Measurements from ENCODE around the gene ZFYVE27.

Gene ZFYVE27

DNA sequence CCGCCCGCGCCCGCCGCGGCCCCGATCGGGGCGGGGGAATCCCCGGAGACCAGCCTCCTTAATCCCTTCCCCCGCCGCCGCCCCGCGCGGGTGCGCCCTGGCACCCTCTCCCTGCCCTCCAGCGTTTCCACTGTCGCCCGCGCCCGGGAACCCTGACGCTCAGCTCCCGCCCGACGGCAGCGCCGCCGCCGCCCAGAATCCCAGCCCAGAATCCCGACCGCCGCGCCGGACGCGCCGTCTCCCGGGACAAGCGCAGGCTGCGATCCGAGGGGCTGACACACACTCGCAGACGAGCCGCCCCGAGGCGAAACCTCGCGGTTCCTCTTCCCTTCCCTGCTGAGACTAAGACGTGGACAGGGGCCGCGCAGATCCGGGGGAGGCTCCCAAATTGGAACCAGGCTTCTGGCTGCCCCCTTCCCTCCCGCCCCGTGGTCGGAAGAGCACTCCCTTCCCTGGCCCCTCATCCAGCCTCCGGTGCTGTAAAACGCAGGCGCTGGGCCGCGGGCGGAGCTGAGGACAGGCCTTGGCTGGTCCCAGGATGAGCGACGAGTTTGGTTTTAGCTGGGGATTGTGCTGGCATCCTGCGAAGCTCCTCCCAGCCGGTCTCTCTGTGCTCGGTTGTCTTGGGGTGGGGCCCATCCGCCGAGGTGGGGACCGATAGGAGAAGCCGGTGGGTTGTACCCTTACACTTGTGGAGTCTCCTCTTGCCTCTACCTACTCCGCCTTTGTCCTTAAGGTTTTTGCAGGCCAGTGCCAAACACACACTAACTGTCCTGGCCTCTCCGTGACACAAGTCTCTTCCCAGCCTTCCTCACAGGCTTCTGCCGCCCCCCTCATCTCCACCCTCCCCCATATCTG, 22.3 kb upstream of the ZFYVE27 start:
- no peak for DNase-seq (ENCODE audit: low spot score)

GRCh38 chr10:97715259-97715874, 21.6 kb upstream of the ZFYVE27 start:
- DNase-seq (ENCODE audit: low spot score) = no peak

DNA sequence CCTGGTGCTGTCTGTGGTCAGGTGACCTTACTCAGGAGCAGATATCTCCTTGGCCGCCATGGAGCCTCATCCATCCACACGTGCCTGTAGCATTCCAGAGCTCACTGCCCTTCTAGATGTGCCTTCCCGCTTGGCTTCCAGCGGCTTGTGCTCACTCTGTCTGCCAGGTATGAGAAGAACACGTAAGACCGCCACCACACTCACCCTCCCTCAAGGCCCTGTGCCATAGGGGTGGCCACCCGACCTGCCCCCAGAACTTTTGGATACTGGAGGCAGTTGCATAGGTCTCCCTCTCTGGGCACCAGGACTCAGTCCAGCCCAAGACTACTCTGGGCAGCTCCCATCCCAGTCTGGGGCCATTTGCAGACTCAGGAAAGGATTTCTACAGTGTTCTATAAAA, 19.3 kb upstream of the ZFYVE27 start:
- DNase-seq (ENCODE audit: low spot score) = no peak

- DNase-seq (ENCODE audit: low spot score) = no peak
Measured at GRCh38 chr10:97718178-97718577, 18.8 kb upstream of the ZFYVE27 start.

DNA sequence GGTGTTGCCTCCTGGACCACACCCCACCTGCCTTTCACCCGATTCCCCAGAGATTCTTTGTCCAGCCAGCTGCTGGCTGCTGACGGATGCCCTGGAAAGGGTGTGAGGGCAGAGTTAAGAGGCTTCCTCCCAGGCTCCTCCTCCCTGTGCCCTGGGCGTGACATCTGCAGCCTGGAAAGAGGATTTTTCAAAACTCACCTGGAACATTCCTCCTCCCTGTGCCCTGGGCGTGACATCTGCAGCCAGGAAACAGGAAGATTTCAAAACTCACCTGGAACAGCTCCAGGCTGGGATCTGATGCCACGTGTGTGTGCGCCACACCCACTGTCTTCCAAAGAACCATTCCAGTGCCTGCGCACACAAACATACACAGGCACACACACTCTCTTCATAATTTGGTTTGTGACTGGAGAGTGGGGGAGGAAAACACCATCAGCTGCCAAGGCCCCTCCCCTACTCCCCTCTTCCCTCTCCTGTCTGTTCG, 18.2 kb upstream of the ZFYVE27 start:
- DNase-seq (ENCODE audit: low spot score) = no peak

DNA sequence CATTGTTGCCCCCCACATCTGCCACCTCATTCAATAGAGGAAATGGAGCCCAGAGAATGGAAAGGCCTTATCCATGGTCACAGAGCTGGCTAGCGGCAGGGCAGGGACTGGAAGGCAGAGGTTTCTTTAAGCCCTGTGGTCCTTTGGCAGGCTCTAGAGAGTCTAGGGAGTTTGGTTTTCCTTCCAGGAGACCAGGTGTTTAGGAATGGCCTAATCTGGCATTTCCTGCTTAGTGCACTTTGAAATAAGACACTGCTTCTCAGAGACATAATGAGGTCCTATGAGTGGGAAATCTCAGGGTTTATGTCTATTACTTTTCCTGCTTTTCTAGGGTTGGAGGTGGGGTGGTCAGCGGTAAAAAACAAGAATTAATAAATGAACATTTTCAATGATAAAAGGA, 17.3 kb upstream of the ZFYVE27 start:
- no peak for DNase-seq (ENCODE audit: low spot score)

DNA sequence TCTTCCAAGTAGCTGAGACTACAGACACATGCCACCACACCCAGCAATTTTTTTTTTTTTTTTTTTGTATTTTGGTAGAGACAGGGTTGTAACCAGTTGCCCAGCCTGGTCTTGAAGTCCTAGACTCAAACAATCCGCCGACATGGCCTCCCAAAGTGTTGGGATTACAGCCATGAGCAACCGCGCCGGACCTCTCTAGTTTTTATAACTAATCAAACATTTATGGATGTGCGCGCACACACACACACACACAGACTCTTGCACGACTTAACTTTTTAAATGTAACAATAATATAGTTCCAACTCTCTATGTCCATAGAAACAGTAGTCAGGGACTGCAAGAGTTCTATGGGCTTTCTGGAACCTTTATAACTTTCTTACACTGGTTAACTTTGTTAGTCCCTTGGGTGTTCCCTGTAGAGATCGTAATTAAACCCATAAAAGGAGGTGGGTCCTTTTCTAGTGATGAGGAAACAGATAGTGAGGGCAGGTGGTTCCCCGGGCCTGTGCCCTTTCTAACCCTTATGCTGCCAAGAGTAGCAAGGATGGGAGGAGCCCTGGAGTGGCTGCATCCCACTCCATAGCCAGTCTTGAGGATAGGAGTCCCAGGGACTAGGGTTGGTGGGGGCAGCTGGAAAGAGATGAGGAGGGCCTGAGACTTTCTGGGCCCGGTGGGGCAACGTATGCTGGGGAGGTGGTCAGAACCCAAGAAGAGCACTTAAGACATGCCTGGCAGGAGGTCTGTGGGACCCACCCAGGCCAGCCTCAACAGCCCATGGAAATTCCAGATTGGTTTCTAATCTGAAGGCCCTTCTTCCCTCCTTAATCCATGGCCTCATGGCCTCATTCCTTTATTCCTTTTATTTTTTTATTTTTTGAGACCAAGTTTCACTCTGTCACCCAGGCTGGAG, 14.8 kb upstream of the ZFYVE27 start:
- DNase-seq (ENCODE audit: low spot score) = no peak

GRCh38 chr10:97723001-97723400, 13.9 kb upstream of the ZFYVE27 start:
- no peak for DNase-seq (ENCODE audit: low spot score)

GRCh38 chr10:97724341-97724941, 12.5 kb upstream of the ZFYVE27 start:
- DNase-seq (ENCODE audit: low spot score) = no peak

GRCh38 chr10:97726636-97727178, 10.2 kb upstream of the ZFYVE27 start:
- no peak for DNase-seq (ENCODE audit: low spot score)

DNA sequence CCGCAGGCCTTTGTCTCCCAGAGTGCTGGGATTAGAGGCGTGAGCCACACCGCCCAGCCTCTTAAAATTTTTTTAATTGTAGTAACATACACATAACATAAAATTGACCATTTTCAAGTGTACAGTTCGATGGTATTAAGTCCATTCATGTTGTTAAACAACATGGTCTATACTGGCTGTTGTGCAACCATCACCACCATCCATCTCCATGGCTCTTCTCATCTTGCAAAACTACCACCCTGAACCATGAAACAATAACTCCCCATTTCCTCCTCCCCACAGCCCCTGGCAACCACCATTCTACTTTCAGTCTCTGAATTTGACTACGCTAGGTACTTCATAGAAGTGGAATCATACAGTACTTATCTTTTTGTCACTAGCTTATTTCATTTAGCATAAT, 7.9 kb upstream of the ZFYVE27 start:
- DNase-seq (ENCODE audit: low spot score) = no peak

DNA sequence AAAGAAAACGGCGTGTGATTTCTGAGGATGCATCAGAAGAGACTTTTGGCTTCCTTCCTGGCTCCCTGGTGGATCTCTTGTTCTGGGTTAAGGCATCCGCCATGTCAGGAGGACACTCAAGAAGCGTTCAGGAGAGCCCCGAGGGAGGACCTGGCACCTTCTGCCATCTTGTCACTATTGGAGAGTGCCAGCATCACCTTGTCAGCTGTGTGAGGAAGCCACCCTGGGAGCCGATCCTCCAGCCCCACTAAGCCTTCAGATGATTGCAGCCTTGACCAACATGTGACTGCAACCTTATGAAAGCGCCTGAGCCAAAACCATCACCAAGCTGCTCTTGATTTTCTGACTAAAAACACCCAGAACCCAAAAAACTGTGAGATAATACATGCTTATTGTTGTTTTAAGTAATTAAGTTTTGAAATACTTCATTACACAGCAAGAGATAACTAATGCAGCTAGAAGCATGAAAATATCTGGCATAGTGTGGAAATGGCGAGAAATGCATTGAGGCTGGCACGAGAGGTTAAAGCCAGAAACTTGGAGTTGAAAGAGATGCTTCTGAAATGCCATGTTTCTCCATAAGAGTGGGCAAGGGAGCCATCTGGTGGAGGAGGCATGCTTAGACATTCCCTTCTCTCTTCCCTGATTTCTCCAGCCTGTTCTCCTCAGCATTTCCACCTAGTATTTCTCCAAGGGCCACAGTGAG, 5.4 kb upstream of the ZFYVE27 start:
- DNase-seq (ENCODE audit: low spot score) = peak; percentile 84

- DNase-seq (ENCODE audit: low spot score) = no peak
Measured at GRCh38 chr10:97732052-97732359, 4.9 kb upstream of the ZFYVE27 start.

- no peak for DNase-seq (ENCODE audit: low spot score)
Measured at GRCh38 chr10:97733256-97733655, 3.7 kb upstream of the ZFYVE27 start.

DNA sequence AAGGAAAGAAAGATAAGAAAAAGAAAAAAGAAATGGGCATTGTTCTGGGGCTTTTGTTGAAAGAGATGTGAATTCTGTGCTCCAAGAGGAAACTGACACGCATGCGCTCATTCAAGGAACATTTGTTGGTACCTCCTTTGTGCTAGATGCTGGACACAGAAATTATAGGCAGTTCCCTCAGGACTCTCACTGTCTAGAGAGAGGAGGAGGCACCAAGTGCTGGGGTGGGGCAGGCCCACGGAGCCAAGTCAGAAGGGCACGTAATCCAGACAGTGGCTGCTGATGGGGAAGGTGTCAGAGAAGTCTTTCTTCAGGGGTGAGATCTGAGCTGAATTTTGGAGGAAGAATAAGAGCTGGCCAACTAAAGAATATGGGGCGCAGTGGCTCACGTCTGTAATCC, 2.9 kb upstream of the ZFYVE27 start:
- DNase-seq (ENCODE audit: low spot score) = no peak

DNA sequence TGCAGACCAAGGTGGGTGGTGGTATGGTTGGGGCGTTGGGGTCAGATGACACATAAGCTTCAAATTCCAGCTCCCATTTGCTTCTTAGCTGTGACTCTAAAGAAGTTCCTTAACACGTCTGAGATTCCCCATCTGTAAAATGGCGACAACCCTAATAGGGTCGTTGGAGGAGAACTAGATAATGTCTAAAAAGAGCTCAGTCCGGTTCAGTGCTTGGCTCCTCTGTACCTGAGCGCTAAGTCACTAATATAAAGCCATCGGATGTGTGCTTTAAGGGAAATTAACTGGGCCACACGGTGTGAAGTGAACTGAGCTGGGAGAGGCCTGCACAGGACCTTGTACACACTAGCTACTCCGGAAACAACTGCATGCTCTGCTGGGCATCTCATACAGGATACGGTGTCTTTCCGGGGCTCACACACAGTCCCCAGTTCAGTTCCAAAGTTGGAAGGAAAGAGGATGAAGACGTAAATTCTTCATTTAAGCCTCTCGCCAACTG, 476 bp upstream of the ZFYVE27 start:
- DNase-seq (ENCODE audit: low spot score) = no peak

DNA sequence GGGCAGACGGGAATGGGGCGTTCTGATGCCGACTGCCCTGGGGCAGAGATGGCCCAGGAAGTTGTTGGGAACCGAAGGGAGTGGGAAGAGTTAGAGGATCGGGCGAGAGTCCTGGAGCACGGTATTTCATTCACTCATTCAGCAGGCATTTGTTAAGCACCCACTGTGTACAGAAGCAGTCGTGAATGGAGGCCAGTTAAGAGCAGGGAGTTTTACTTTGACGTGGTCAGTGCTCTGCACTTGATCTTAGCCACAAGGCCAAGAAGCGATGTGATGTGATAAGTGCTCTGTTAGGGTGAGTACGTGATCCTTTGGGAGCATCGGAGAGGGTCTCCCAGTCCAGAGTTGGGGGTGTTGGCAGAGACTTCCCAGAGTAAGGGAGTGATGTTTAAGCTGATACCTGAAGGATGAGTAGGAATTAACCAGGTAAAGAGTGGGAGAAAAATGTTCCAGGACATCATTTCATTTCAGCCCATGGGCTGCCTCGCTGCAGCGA, 890 bp downstream of the ZFYVE27 start:
- DNase-seq (ENCODE audit: low spot score) = peak; percentile 55

- DNase-seq (ENCODE audit: low spot score) = peak; percentile 28
Measured at GRCh38 chr10:97738616-97739015, 1.7 kb downstream of the ZFYVE27 start.

DNA sequence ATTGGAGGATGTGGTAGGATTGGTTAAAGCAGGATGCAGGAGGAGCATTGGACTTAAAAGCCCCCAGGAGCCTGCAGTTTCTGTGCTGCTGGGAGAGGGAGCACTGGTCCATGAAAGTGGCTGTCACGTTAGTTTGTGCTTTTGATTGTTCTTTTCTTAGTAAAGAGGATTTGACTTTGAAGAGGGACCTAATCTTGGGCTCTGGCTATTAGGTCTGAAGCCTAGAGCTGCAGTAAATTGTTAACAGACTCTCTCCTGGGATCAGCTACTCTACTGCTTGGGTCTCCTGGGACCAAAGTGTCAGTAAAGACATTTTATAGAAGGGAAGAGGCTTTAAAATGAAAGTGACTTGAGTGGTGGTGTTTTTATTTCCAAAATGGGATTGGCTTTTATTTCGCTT, 3.7 kb downstream of the ZFYVE27 start:
- no peak for DNase-seq (ENCODE audit: low spot score)

DNA sequence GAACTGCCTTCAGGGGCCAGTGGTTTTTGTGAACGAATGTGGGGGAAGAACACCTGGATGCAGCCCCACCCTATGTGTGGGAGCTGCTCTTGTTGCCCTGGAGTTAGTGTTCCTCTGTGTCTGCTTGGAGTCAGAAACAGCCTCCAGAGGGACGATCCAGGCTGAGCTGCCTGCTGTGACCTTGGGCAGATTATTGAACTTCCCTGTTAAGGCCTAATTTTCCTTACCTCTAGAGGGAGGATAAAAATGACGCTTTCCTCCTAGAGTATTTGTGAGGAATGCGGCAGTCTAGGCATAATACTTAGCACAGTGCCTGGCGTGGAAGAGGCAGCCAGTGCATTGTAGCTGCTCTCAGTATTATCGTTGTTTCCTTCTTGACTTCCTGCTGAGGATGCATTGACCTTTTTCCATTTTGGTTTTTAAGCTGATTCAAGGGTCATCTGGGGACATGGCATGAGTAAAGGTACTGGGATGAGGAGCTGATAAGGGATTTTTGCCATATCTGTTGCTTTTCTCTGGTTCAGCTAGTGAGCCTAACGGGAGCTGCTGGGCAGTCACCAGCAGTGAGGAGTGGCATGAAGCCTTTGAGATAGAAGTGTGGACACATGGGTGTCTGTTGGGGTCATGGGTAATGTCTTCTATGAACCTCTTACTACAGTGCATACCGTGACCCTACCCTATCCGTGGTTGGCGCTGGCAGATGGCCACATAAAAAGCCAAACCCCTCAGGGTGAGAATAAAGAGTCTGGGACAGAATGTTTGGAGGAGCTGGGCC, 6.4 kb downstream of the ZFYVE27 start:
- DNase-seq (ENCODE audit: low spot score) = peak; percentile 45

All from hematopoietic multipotent progenitor cell treated with erythropoietin and hydrocortisone succinate and interleukin-3 and kit ligand, for 17 days (in vitro differentiated cells).